Stimulated activated memory B cell treated with anti-CD40 and anti-IgM and Interleukin-4, amounts not matched to agents 10 μg/mL and 1 μg/mL and 100 μg/mL, for 72 hours (primary cell): ENCODE data around the gene PARD3.
"Not testable (repeated sequence)": the region's sequence is repeated elsewhere in the genome, so short reads cannot be mapped to it uniquely, and the experiment has no call there.

Experiments
- ATAC-seq: fragments of 150-1000 bp; cut with Tn5 transposase; 2 replicates; pipeline ENCODE4 v1.10.0; 2021
- H3K27ac Mint-ChIP-seq: one replicate; pipeline ENCODE4 v1.8.0; 2022; ENCODE audit warnings: mild to moderate bottlenecking, mixed read lengths
- H3K27me3 Mint-ChIP-seq: one replicate; pipeline ENCODE4 v1.8.0; 2022; ENCODE audit warnings: mixed read lengths
- H3K36me3 Mint-ChIP-seq: one replicate; pipeline ENCODE4 v1.8.0; 2022; ENCODE audit warnings: mixed read lengths
- H3K4me1 Mint-ChIP-seq: one replicate; pipeline ENCODE4 v1.8.0; 2022; ENCODE audit warnings: mixed read lengths
- H3K4me3 Mint-ChIP-seq: one replicate; pipeline ENCODE4 v1.8.0; 2022; ENCODE audit warnings: mild to moderate bottlenecking, moderate library complexity, mixed read lengths
- H3K9me3 Mint-ChIP-seq: one replicate; pipeline ENCODE4 v1.8.0; 2022; ENCODE audit warnings: mixed read lengths

Gene PARD3

DNA sequence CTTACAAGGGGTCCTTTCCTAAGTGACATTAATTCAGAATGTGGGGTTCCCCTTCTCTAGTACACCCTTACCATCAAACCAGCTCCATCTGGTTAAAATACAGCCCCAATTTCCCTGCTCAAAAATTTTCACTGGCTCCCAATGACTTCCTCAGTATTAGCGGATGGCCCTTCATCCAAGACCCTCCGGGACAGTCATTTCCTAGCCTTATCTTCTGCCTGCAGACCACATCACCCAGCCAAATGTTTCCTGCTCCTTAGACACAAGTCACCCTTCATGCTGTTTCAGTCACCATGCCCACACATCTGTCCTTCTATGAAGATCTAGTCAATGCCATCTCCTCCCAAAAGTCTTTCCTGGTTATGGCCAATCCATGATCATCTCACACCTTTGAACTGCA is 45.2 kb downstream of the PARD3 start:
- H3K27ac Mint-ChIP-seq, result no peak overlapping the region

DNA sequence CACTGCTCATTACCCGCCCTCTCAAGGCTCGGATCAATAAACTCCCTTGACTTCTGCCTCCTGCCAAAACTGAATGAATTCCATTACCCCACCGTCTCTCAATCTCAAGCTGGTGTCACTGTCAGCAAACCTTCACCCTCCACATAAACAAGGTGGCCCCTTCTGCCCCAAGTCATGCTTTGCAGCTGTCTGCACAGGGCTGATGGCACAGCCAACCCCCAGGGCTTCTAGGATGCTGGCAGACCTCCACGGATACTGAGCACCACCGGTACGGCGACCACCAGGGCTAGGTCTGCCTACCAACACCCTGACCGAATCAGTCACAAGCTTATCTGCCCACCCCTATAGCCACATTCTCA is 46.1 kb downstream of the PARD3 start:
- ATAC-seq, result no peak
- Mint-ChIP-seq H3K4me3 (no peak overlapping the region), H3K4me1 (no peaks in the 10 kb centered on the region)

More for the DNA sequence above, 45.2 kb downstream of the PARD3 start:
- Mint-ChIP-seq H3K36me3 (no peaks in the 10 kb centered on the region), H3K4me1 (no peaks in the 10 kb centered on the region), H3K4me3 (no peak overlapping the region), H3K9me3 (no peaks in the 10 kb centered on the region), H3K27me3 (no peaks in the 10 kb centered on the region)
- no peak for ATAC-seq

DNA sequence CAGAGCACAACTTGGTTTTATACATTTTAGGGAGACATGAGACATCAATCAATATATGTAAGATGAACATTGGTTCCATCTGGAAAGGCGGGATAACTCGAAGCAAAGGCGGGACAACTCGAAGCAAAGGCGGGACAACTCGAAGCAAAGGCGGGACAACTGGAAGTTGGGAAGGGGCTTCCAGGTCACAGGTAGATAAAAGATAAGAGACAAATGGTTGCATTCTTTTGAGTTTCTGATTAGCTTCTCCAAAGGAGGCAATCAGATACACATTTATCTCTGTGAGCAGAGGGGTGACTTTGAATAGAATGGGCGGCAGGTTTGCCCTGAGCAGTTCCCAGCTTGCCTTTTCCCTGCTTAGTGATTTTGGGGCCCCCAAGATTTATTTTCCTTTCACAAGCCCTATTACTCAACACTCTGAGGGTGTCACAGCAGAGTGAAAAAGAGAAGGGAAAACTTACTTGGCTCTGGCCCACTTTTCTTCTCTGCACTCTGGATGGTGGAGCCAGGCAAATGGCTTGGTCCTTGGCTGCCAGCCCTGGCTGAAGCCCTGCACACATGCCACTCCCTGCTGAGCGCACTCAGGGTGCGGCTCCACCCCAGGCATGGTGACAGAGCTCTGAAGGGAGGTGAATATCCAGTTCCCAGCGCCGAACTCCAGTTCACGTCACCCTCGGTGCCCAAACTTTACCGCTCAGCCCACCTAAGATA is 46.7 kb downstream of the PARD3 start:
- Mint-ChIP-seq H3K4me3 (no peak overlapping the region), H3K27me3 (no peaks in the 10 kb centered on the region), H3K27ac (no peak overlapping the region), H3K4me1 (no peaks in the 10 kb centered on the region), H3K9me3 (no peaks in the 10 kb centered on the region), H3K36me3 (no peaks in the 10 kb centered on the region)
- peak; percentile 35 for ATAC-seq

More for the DNA sequence above, 46.1 kb downstream of the PARD3 start:
- H3K9me3 Mint-ChIP-seq, result no peaks in the 10 kb centered on the region
- H3K27me3 Mint-ChIP-seq, result no peaks in the 10 kb centered on the region
- H3K27ac Mint-ChIP-seq, result no peak overlapping the region
- H3K36me3 Mint-ChIP-seq, result no peaks in the 10 kb centered on the region

DNA sequence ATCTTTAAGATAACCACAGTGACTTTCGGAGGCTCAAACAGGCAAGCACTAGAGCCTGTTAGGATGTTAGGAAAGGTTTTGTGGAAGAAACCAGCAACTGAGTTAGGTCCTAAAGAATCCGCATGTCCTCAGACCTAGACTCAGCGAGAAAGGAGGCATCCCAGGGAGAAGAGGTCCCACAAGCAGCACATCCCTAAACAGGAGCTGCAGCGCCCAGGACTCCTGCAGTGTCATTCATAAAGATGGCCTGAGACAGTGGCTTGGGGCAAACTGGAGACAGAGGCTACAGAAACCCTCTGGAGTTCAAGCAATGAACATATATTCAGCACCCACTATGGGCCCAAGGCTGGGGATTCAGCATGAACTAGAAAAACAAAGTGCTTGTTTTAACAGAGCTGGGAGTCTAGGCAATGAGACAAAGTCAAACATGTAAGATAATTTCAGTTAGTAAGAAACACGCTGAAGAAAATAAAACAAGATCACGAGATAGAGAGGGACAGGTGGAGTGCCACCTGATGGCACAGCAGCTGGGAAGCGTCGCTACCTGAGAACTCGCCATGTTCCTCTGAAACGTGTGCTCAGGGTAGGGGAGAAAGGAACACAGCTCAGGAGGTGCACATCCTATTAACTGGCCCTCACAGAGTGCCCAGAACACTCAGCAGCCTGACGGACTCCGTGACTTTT is 48.1 kb downstream of the PARD3 start:
- Mint-ChIP-seq H3K4me3 (no peak overlapping the region), H3K27me3 (no peaks in the 10 kb centered on the region), H3K4me1 (no peaks in the 10 kb centered on the region), H3K9me3 (peaks cover 2% of the 10 kb centered on the region), H3K36me3 (no peaks in the 10 kb centered on the region), H3K27ac (no peak overlapping the region)
- no peak for ATAC-seq

DNA sequence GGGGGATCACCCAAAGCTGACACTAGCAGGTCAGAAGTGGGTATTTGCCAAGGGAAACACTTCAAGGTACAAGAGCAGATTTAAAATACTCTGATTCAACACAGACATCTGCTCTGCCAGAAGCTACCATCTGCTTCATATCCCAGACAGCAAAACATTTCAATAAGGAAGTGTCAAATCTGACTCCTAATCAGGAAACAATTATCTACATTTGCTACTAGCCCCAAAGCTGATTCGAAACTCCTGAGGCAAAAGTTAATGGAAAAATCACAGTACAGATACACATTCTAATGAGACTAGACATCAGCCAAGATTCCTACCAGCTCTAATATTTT is 48.9 kb downstream of the PARD3 start:
- H3K9me3 Mint-ChIP-seq, result peaks cover 2% of the 10 kb centered on the region
- ATAC-seq, result no peak

DNA sequence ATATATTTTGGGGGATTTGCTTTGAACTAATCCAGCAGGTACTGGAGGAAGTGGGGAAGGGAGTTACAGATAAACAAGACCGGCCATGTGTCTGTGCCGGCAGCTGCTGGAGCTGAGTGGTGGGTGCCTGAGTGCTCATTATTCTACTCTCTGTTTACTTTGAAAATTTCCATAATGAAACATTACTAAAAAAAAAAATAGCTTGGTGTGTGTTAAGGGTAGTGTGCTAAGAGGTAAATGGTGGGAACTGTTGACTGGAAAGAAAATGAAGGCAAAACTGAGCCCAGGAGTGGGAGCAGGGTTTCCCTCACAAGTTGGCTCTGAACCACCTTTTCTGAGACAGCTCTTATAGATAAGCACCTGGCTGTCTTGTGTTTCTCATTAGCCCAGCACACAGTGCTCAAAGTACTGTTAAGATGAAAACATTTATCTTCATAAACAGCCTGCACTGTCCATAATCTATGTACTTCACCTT is 50.6 kb downstream of the PARD3 start:
- Mint-ChIP-seq H3K4me3 (no peak overlapping the region), H3K27ac (no peak overlapping the region), H3K9me3 (peaks cover 2% of the 10 kb centered on the region), H3K27me3 (no peaks in the 10 kb centered on the region), H3K4me1 (no peaks in the 10 kb centered on the region), H3K36me3 (no peaks in the 10 kb centered on the region)
- ATAC-seq, result no peak

More for the DNA sequence above, 48.9 kb downstream of the PARD3 start:
- no peaks in the 10 kb centered on the region for H3K27me3 Mint-ChIP-seq
- no peak overlapping the region for H3K27ac Mint-ChIP-seq
- H3K36me3 Mint-ChIP-seq, result no peaks in the 10 kb centered on the region
- H3K4me3 Mint-ChIP-seq, result no peak overlapping the region
- no peaks in the 10 kb centered on the region for H3K4me1 Mint-ChIP-seq

DNA sequence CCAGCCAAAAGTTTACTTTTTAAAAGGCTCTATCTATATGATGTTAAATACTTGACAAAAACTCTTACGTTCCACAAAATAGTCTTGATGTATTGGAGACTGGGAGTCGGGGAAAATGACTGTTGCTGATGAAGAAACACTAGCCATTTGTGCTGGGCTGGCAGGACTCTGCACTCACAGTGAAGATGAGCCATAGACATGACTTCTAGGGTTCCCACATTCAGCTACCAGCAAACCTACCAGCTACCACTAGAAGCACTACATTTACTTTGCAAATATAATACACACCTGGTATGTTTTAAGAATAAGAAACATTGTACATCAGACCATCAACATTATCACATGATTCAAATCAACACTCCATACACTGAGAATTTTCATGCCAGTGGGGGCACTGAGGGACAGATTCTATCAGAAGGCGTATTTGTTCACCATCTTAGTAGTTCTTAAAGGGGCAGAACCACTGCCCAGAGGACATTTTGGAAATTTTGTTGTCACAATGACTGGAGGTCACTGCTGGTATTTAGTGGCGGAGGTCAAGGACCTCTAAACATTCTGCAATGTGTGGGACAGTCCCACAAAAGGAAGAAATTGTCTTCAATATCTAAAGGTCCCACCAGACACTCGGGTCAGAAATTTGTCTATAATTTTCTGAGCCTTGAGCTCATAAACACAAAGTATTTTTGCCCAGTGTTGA is 52.3 kb downstream of the PARD3 start:
- Mint-ChIP-seq H3K27me3 (no peaks in the 10 kb centered on the region), H3K36me3 (no peaks in the 10 kb centered on the region), H3K9me3 (peaks cover 2% of the 10 kb centered on the region), H3K4me1 (no peaks in the 10 kb centered on the region), H3K27ac (no peak overlapping the region), H3K4me3 (no peak overlapping the region)
- ATAC-seq, result no peak

DNA sequence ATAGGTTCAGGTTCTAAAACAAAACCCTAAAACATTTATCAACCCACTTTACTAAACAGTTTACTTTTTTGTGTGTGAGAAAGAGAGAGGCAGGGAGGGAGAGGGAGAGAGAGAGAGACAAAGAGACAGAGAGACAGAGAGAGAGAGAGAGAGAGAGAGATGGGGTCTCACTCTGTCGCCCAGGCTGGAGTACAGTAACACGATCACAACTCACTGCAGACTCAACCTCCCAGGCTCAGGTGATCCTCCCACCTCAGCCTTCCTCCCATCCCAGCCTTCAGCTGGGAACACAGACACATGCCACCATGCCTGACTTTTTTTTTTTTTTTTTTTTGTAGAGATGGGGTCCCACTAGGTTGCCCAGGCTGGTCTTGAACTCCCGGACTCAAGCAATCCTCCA is 52.9 kb downstream of the PARD3 start:
- Mint-ChIP-seq H3K4me3 (no peak overlapping the region), H3K27ac (no peak overlapping the region)

DNA sequence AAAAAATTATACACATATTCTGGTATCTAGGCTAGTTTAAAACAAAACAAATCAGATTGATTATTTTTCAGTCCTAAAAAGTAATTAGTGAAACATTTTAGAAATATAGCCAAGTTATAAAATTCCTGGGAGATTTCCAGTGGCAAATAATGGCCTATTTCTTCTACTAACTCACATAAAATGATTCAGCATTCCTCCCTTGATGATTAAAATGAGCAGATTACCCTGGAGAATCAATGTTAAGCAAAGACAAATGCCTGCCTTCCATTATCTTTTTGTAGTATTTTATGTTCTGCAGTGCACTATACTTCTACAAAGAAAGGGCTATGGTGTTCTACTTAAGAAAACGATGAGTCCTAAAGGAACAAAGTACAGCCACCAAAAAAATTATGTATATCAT is 53.6 kb downstream of the PARD3 start:
- Mint-ChIP-seq H3K4me1 (no peaks in the 10 kb centered on the region), H3K9me3 (peaks cover 2% of the 10 kb centered on the region), H3K27me3 (no peaks in the 10 kb centered on the region)

More for the DNA sequence above, 52.9 kb downstream of the PARD3 start:
- Mint-ChIP-seq H3K27me3 (no peaks in the 10 kb centered on the region), H3K9me3 (peaks cover 2% of the 10 kb centered on the region), H3K36me3 (no peaks in the 10 kb centered on the region), H3K4me1 (no peaks in the 10 kb centered on the region)
- ATAC-seq, result no peak

DNA sequence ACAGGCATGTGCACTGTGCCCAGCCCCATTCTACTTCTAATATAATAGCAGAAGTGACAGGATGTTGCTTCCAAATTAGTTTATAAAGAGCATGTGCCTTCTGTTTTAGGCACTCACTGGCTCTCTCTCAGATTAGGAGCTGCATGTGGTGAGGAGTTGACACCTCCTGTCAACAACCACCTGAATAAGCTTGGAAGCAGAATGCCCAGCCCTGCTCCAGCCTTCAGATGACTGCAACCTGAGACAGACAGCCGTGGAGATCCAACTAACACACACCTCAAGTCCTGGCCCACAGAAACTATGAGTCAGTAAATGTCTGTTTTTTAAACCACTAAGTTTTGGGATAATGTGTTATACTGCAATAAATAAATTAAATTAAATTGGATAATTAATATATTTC is 54.5 kb downstream of the PARD3 start:
- H3K9me3 Mint-ChIP-seq, result peaks cover 2% of the 10 kb centered on the region
- no peak overlapping the region for H3K27ac Mint-ChIP-seq
- no peak for ATAC-seq

More for the DNA sequence above, 53.6 kb downstream of the PARD3 start:
- ATAC-seq, result no peak
- Mint-ChIP-seq H3K4me3 (no peak overlapping the region), H3K27ac (no peak overlapping the region), H3K36me3 (no peaks in the 10 kb centered on the region)

DNA sequence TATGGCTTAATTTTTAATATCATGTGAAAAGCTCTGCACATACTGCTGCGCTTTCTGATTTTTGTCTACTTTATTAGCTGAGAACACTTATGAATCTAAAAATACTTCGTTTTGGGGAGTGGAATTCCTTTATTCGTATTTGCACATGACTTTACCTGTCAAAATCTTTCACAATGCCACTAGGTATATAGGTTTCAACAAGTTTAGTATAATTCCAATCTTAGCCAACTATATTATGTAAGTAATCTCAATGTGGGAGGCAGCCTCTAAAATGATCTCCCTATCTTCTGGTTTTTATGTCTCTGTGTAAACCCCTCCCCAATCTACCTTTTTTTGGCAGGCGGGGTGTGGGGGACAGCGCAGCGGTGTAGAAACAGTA is 55.3 kb downstream of the PARD3 start:
- Mint-ChIP-seq H3K36me3 (no peaks in the 10 kb centered on the region), H3K27ac (no peak overlapping the region), H3K4me3 (no peak overlapping the region), H3K27me3 (no peaks in the 10 kb centered on the region), H3K4me1 (no peaks in the 10 kb centered on the region), H3K9me3 (peaks cover 2% of the 10 kb centered on the region)
- no peak for ATAC-seq

More for the DNA sequence above, 54.5 kb downstream of the PARD3 start:
- H3K36me3 Mint-ChIP-seq, result no peaks in the 10 kb centered on the region
- no peak overlapping the region for H3K4me3 Mint-ChIP-seq
- H3K4me1 Mint-ChIP-seq, result no peaks in the 10 kb centered on the region
- H3K27me3 Mint-ChIP-seq, result no peaks in the 10 kb centered on the region

DNA sequence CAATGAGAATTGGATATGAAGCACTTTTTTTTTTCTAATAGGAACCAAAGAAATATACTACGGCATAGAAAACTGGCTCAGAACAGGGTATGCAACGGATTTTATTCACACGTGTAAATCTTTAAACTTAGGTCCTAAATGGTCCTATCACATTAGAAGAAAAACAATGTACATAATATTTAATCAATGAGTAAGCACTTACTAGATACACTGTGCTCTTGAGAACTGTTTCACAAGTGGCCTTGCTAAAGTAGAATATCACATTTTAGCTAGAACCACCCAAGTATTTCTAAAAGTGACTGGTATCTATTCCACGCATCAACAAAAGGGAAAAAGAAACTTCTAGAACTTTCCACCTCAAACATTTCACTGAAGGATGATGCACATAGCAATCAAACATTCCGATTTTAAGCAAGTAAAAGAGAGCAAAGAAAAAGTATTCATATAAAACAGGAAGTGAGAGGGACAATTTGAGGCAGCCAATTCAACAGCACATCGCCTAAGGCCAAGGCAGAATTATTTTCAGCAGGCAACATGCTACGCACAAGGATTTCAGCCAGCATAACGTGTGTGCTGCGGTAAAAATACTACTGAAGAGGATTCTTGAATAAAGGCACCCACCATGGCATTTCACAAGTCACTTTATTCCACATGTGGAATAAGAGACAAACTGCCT is 55.8 kb downstream of the PARD3 start:
- Mint-ChIP-seq H3K4me3 (no peak overlapping the region), H3K4me1 (no peaks in the 10 kb centered on the region), H3K36me3 (no peaks in the 10 kb centered on the region), H3K27ac (no peak overlapping the region), H3K27me3 (no peaks in the 10 kb centered on the region), H3K9me3 (peaks cover 2% of the 10 kb centered on the region)
- no peak for ATAC-seq

DNA sequence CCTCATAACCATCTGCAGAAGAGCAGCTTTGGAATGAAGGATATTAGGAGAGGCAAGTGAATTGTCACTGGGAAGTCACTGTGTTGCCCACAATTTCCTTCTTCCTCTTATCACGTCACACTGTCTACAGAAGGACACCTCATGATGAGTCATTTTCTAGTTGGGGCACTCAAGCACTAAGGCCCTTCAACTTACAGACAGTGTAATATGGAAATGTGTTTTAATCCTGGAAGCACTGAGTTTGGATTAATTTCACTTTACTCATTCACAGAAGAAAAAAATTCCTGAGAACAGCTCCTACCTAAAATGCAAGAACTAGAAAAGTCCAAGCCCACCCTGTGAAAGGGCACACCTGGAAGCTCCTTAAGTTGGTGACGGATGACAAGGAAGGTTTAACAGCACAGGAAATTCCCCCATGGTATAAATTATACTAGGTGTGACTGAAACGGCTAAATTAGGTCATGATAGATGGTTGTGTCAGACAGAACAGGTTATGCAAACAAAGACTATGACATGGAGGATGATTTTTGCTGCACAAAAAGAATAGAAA is 56.6 kb downstream of the PARD3 start:
- Mint-ChIP-seq H3K4me1 (no peaks in the 10 kb centered on the region), H3K4me3 (no peak overlapping the region), H3K27ac (no peak overlapping the region), H3K9me3 (peaks cover 2% of the 10 kb centered on the region), H3K36me3 (no peaks in the 10 kb centered on the region), H3K27me3 (no peaks in the 10 kb centered on the region)
- no peak for ATAC-seq

DNA sequence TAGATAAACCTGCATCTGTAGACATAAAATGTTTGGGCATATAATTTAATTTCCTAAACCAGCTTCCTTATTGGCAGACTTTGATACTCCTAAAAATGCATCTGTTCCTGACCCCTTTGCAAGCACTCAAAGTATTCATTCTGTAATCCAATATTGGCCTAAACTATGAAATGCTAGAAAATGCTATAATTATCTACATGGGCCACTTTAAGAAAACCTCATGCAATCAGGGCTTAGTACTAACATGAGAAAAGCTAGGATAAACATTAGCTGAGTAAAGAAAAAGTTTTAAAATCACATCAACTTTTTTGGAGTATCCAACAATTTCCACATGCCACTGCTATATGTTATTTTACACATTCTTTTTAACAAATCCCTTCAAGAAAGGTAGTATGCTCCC is 57.2 kb downstream of the PARD3 start:
- Mint-ChIP-seq H3K27me3 (no peaks in the 10 kb centered on the region), H3K4me3 (no peak overlapping the region), H3K36me3 (no peaks in the 10 kb centered on the region), H3K4me1 (no peaks in the 10 kb centered on the region), H3K27ac (no peak overlapping the region), H3K9me3 (peaks cover 2% of the 10 kb centered on the region)
- no peak for ATAC-seq

DNA sequence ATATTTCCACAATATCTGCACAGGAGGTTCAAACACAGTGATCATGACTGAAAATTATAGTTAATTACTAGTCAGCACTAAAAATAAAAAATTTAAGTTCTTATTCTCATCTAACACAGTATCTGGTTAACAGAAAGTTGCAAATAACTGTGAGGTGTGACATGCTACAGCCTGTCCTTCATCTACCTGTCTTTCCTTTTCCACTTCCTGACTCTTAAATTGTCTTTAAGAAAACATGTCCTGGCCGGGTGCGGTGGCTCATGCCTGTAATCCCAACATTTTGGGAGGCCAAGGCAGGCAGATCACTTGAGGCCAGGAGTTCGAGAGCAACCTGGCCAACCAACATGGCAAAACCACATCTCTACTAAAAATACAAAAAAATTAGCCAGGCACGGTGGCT is 57.9 kb downstream of the PARD3 start:
- H3K4me3 Mint-ChIP-seq, result not testable (repeated sequence)

More for the DNA sequence above, 57.9 kb downstream of the PARD3 start:
- H3K36me3 Mint-ChIP-seq, H3K27me3 Mint-ChIP-seq, H3K27ac Mint-ChIP-seq, H3K4me1 Mint-ChIP-seq, H3K9me3 Mint-ChIP-seq, ATAC-seq: not testable (repeated sequence)
